Islet of Langerhans (tissue), 1 donor: ENCODE data around the gene PRR20E.
"Not testable (repeated sequence)": the region's sequence is repeated elsewhere in the genome, so short reads cannot be mapped to it uniquely, and the experiment has no call there.

ENCODE experiments used
- FAIRE-seq: peaks from one replicate; lab custom pipeline; 2011; peaks lifted over from hg19 to GRCh38; lab: Jason Lieb, UNC

Gene PRR20E

DNA sequence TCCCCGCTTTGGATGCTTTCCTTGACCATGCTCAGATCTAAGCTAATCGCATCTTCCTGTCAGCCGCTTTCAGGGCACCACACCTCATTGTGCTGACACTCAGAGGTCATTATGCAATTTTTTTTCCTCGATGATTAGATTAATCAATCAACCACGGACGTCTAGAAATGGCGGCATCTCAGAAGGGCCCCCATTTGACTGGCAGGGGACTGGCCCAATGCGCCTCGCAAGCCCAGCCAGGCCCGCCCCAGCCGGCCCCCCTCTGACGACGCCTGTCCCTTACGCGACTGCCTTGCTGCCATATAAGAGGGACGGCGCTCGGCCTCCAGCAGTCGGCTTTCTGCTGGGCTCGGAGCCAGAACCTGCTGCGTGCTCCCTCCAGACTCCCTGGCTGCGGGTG lies at the start of gene PRR20E:
Gene PRR20E, plus strand, starts transcription at position 301 of the 400 bp plus-strand sequence. CDS start 387 bp downstream, outside the sequence.
- not testable (repeated sequence) for FAIRE-seq

DNA sequence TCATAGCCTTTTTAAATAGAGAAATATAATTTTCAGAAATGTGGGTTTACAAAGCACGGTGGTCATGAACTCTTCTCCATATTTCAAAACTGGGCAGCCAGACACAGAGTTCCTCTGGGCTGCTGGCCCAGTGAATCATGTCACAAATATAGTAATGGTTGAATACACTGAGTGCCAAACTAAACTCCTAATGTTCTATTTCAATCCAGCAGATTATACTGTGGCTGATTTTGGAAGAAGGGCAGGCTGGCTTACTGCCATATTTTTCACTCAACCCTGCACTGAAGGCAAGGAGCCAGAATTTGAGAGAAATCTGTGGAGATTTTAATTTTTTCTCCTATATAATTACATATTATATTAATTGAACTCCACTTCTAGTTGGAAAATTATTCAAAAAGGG lies 43.3 kb upstream of the PRR20E start:
- FAIRE-seq, result no peak

DNA sequence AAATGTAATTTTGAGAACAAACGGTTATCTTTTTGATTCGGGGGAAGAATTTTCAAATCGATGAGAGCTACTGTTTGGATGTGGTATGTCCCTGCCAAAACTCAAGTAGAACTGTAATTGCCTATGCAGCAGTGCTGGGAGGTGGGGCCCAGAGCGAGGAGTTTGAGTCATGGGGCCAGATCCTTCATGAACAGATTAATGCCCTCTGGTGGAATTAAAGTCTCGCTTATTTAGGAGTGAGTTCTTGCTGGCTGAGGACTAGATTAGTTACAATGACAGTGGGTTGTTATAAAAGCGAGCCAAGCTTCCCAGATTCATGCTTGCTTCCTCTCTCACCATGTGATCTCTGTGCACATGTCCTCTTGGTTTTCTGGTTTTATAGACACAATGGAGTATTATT lies 38.1 kb upstream of the PRR20E start:
- FAIRE-seq, result no peak

GRCh38 chr13:57136093-57136492 lies 30.9 kb upstream of the PRR20E start:
- FAIRE-seq, result no peak

DNA sequence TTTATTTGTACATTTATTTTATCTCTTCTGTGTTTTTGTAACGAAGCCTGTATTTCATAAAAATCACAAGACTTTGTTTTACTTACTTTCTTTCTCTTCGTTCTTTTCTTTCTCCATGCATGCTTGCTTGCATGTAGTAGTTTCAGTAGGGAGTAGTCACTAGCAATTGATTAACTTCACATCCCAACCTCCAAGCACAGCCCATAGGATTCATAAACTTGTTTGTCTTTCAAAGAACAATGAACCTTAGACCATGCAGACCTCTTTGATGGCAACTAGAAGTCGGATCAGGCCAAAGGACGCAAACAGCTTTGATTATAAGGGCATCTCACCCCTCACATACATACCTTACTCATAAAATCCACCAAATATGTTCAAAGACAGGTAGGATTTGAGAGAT lies 29.4 kb upstream of the PRR20E start:
- no peak for FAIRE-seq

- peak; percentile 53 for FAIRE-seq
Observed at GRCh38 chr13:57138988-57139387, 28.0 kb upstream of the PRR20E start.

- not testable (repeated sequence) for FAIRE-seq
Observed at GRCh38 chr13:57139781-57140180, 27.2 kb upstream of the PRR20E start.

GRCh38 chr13:57140235-57140968 lies 26.6 kb upstream of the PRR20E start, which contains the start of gene PRR20A:
Gene PRR20A (plus strand): TSS chr13:57140918. CDS start chr13:57141305, 387 bp downstream.
- not testable (repeated sequence) for FAIRE-seq

GRCh38 chr13:57147188-57147587 lies 19.8 kb upstream of the PRR20E start, which contains the start of gene PRR20B:
Gene PRR20B (plus strand): TSS chr13:57147488. CDS start chr13:57147875, 387 bp downstream.
- not testable (repeated sequence) for FAIRE-seq

- not testable (repeated sequence) for FAIRE-seq
Observed at GRCh38 chr13:57148106-57148505, 18.9 kb upstream of the PRR20E start.

GRCh38 chr13:57153761-57154160 lies 13.2 kb upstream of the PRR20E start, which contains the start of gene PRR20C:
Gene PRR20C (plus strand): TSS chr13:57154061. CDS start chr13:57154448, 387 bp downstream.
- FAIRE-seq, result not testable (repeated sequence)

DNA sequence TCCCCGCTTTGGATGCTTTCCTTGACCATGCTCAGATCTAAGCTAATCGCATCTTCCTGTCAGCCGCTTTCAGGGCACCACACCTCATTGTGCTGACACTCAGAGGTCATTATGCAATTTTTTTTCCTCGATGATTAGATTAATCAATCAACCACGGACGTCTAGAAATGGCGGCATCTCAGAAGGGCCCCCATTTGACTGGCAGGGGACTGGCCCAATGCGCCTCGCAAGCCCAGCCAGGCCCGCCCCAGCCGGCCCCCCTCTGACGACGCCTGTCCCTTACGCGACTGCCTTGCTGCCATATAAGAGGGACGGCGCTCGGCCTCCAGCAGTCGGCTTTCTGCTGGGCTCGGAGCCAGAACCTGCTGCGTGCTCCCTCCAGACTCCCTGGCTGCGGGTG lies 6.7 kb upstream of the PRR20E start, which contains the start of gene PRR20D:
Gene PRR20D, plus strand, starts transcription at position 301 of the 400 bp plus-strand sequence. CDS start 387 bp downstream, outside the sequence.
- not testable (repeated sequence) for FAIRE-seq

DNA sequence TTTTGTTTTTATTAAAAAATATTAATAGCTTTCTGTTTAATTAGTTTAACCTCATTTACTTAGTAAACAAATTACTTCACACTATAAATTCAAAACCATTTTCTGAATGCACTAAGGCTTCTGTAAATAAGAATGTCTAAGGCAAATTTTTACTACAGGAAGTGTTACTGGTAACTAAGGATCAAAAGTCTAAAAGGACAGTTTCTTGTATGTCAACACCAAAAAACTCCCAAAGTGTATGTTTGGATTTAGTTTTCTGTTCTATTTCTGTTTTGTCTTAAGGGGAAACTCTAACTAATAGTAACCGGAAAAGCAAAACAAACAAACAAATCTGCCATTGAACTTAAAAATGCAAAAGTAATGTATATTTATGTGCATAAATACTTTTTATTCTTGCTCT lies 24.7 kb downstream of the PRR20E start:
- FAIRE-seq, result no peak

DNA sequence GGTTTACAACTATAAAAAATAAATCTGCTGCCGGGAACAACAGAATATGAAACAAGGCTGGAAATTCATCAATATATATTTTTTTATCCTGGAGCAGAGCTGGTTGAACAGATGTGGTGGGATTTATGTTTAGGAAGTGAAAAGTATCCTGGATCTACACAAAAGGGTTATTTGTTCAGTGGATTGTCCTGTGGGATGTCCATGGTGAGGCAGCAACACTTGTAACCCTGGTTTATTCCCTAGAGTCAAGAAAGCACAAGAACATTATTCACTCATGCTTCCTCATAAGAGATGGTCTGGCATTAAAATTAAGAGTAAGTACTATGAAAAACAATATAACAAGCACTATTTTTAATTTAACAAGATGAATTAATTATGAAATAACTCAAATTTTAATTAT lies 46.0 kb downstream of the PRR20E start:
- no peak for FAIRE-seq
